ENCODE data around the gene CCDC33.

DNA sequence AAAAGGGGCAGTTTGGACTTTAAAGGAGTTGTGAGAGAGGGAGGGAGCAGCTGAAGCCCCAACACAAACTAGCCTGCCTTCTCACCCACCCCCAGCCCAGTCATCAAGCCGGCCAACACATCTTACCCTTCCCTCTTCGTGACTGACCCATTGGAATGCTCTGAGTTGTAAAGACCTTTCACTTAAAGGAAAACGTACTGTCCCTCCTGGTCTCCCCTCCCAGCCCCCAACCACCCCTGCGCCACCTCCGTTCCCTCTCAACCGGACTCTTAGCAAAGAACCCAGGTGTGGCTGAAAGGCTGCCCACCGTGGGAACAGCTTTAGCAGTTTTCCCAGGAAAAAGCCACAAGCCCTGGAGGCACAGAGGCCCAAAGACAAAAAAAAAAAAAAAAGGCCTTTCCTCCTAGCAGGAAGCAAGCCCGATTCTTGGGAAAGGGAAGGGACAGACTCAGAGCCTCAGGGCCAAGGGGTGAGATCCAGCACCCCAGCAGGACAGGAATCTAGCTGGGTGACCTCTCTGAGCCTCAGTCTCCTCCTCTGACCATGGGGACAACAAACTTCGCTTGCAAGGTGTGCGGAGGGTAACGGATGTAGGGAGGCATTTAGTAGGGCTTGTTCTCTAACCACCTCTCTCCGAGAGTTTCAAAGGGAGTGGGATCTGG, 128.9 kb downstream of the CCDC33 start:
- TF ChIP-seq, protein P1, sequence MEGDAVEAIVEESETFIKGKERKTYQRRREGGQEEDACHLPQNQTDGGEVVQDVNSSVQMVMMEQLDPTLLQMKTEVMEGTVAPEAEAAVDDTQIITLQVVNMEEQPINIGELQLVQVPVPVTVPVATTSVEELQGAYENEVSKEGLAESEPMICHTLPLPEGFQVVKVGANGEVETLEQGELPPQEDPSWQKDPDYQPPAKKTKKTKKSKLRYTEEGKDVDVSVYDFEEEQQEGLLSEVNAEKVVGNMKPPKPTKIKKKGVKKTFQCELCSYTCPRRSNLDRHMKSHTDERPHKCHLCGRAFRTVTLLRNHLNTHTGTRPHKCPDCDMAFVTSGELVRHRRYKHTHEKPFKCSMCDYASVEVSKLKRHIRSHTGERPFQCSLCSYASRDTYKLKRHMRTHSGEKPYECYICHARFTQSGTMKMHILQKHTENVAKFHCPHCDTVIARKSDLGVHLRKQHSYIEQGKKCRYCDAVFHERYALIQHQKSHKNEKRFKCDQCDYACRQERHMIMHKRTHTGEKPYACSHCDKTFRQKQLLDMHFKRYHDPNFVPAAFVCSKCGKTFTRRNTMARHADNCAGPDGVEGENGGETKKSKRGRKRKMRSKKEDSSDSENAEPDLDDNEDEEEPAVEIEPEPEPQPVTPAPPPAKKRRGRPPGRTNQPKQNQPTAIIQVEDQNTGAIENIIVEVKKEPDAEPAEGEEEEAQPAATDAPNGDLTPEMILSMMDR (IDR thresholded peaks at IDR 0.05) = no peak
- TF ChIP-seq POLR2A (IDR thresholded peaks at IDR 0.05) (no peak), POLR2AphosphoS5 (IDR thresholded peaks at IDR 0.05) (no peak)
